ENCODE results near the gene SLC16A8.

DNA sequence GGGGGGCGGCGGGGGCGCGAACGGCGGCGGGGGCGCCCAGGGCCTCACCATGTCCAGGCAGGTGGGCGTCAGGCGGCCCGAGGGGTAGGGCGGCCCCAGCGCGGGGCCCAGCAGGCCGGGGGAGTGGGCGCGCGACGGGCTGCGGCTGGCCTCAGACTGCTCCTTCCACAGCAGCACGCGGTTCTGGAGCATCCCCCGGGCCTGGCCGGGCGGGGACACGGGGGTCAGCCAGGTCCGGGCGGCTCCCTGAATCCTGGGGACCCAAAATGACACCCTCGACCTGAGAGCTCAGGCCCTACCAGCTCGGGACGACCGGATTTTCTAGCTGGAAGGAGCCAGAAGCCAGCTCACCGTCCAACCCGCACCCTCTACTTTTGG, 5.5 kb upstream of the SLC16A8 start:
- TF ChIP-seq, protein P1, sequence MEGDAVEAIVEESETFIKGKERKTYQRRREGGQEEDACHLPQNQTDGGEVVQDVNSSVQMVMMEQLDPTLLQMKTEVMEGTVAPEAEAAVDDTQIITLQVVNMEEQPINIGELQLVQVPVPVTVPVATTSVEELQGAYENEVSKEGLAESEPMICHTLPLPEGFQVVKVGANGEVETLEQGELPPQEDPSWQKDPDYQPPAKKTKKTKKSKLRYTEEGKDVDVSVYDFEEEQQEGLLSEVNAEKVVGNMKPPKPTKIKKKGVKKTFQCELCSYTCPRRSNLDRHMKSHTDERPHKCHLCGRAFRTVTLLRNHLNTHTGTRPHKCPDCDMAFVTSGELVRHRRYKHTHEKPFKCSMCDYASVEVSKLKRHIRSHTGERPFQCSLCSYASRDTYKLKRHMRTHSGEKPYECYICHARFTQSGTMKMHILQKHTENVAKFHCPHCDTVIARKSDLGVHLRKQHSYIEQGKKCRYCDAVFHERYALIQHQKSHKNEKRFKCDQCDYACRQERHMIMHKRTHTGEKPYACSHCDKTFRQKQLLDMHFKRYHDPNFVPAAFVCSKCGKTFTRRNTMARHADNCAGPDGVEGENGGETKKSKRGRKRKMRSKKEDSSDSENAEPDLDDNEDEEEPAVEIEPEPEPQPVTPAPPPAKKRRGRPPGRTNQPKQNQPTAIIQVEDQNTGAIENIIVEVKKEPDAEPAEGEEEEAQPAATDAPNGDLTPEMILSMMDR (IDR thresholded peaks at IDR 0.05): no peak
- no peak for TF ChIP-seq POLR2A (IDR thresholded peaks at IDR 0.05)
